T47D (cell line): ENCODE results near the gene C14orf132.

Source experiments
- DNase-seq, 2 experiments: peaks; one replicate each; pipeline versions ENCODE4 v3.0.0 to v3.0.0-alpha.2; 2011 to 2012; ENCODE audit warnings: low read depth in 1 of 2, low spot score in 1 of 2
- JUND ChIP-seq: IDR thresholded peaks from 2 replicates; pipeline ENCODE4 v1.6.1; 2012; ENCODE audit warnings: low read depth
- in situ Hi-C: cut with HindIII; loops from 2 replicates; pipeline ENCODE4 v1.10.0; 2016; ENCODE audit warnings: low sequenced_read_pairs, low pct_unique_long_range_greater_than_20kb

C14orf132 gene

DNA sequence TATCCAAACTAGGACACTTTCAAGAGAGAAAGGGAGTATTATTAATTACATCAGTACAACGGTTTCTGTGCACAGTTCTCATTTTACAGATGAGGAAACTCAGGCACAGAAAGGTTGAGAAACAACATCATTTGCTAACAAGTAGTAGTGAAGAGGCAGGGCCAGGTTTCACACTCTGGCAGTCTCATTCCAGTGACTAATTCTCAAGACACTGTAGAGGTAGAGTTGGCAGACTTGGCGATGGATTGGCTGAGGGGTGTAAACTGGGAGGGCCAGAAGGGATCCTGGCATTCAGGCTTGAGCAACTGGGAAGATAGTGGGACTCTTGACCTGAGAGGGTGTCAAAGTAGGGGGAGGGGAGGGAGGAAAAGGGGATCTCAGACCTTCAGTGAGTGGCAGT lies 91.7 kb downstream of the C14orf132 start:
- DNase-seq, result no peak
- no peak for TF ChIP-seq JUND

DNA sequence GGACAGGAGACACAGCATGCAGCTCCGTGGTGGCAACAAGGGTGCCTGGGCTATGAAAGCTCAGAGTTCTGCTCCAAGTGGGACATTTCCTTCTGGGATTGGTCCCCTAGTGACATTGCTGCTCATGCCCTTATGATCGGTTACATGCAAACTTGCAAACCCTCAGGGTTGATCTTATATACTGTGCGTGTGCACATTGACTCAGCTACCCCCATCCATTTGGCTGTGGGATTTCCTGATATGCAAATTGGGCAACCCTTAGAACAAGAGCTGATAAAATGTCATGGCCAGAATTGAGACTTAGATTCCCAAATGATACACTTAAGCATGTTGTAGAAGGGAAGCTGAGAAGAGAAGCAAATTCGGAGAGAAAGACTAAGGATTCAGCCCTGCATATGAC lies 92.7 kb downstream of the C14orf132 start:
- in situ Hi-C loops, result no loop called here
- no peak for DNase-seq
- TF ChIP-seq JUND, result no peak

More for the DNA sequence above, 91.7 kb downstream of the C14orf132 start:
- in situ Hi-C loops, result no loop called here

GRCh38 chr14:96134508-96134907 lies 95.3 kb downstream of the C14orf132 start:
- no peak for DNase-seq
- in situ Hi-C loops, result no loop called here
- TF ChIP-seq JUND, result no peak

DNA sequence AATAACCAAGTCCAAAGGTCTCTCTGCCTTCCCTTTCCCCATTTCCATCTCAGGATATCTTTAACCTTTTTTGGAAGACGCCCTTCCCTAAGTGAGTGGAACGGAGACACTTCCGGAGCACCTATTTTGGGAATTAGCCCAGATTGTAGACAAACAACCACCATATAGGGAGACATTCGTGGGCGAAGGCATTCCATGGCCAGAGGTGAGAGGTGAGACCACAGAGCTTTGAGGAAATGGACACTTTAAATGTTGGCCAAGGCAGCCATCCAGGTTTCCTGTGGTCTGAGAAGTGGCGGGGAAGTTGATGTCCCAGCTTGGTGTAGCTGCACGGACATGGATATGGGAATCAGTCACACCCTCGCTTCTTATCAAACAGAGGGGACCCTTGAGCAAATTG lies 96.1 kb downstream of the C14orf132 start:
- TF ChIP-seq JUND, result no peak
- DNase-seq, result peak in 1 of 2 experiments; percentile 31
- in situ Hi-C loops, result no loop called here

- no peak for DNase-seq
- no peak for TF ChIP-seq JUND
- in situ Hi-C loops, result no loop called here
Measured at GRCh38 chr14:96136371-96137005, 97.3 kb downstream of the C14orf132 start.

GRCh38 chr14:96138241-96138640 lies 99.1 kb downstream of the C14orf132 start:
- no peak for DNase-seq
- no peak for TF ChIP-seq JUND
- in situ Hi-C loops, result no loop called here

GRCh38 chr14:96139169-96139568 lies 100.0 kb downstream of the C14orf132 start:
- DNase-seq, result no peak
- TF ChIP-seq JUND, result no peak
- in situ Hi-C loops, result no loop called here

DNA sequence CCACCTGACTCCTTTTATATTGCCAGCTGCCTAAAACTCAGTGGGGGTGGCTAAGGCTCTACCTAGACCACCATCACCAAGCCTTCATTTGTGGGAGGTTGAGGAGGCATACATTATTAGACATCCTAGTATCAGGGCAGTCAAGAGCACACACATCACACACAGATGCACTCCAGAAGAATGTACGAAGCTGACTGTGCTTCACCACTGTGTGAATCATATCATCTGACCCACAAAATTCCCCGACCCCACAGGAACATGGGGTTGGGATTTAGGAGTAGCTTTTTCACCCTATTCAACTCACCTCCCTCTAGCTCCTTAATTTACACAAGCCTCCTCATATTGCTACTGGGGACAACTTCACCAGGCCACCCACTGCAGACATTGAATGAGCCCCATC lies 100.7 kb downstream of the C14orf132 start:
- no peak for DNase-seq
- in situ Hi-C loops, result no loop called here

DNA sequence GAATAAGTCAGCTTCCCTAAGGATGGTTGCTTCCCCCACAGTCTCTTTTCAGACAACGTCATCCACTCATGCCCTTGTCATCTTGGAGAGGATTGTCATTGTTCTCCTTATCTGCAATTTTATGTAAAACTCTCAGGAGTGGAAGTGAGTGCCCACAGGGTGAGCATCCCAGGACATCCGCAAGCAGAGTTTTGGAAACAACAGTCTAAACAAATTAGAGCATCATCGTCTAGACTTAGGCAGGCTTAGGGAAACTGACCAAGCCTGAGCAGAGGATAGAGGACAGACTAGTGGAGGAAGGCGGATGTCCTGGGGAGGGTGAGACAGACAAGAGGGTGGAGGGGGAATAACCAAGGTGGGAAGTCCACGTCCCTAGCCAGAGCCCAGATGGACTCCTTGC lies 101.8 kb downstream of the C14orf132 start:
- DNase-seq, result no peak
- in situ Hi-C loops, result no loop called here

More for the DNA sequence above, 100.7 kb downstream of the C14orf132 start:
- TF ChIP-seq JUND, result no peak

More for the DNA sequence above, 101.8 kb downstream of the C14orf132 start:
- TF ChIP-seq JUND, result no peak
